Panc1 (cell line): ENCODE measurements around the gene STMP1. TPM values are rescaled to one million over a fixed set of nuclear protein-coding genes. Genes with fewer than 3 reads are reported as not detected.
A peak's percentile ranks its signal among the peaks of the same experiment; 100 is the strongest.

Experiments
- ATAC-seq: fragments of 200-7000 bp; cut with Tn5 transposase; 2 replicates; pipeline ENCODE4 v1.9.1; 2020; ENCODE audit warnings: mild to moderate bottlenecking, moderate library complexity
- Bru-seq: library from RNA; stranded (reverse); fragments of 400-500 nt; gene quantifications from one replicate; lab custom pipeline; 2021; lab: Mats Ljungman, UMichigan
- BruChase-seq, 2 experiments: library from RNA; stranded (reverse); fragments of 400-500 nt; gene quantifications; one replicate each; lab custom pipeline; 2021; lab: Mats Ljungman, UMichigan
- BruUV-seq: library from RNA; stranded (reverse); fragments of 400-500 nt; replicated peaks from 2 replicates; lab custom pipeline; 2021; lab: Mats Ljungman, UMichigan
- CTCF ChIA-PET: fragments of 300-600 bp; sonication (Branson Sonifier 250); formaldehyde crosslinking; loops from one replicate; lab custom pipeline; 2022; ENCODE audit warnings: antibody characterized with exemption; lab: Charles Lee
- POLR2A ChIA-PET: fragments of 300-600 bp; sonication (Branson Sonifier 250); formaldehyde crosslinking; loops from one replicate; lab custom pipeline; 2022; ENCODE audit warnings: antibody characterized with exemption; lab: Charles Lee
- DNase-seq: peaks from one replicate; pipeline ENCODE4 v3.0.0-alpha.2; 2010; ENCODE audit warnings: low read depth, low spot score
- H3K27ac ChIP-seq: 2 replicates; pipeline ENCODE4 v1.5.1; 2011; ENCODE audit warnings: mild to moderate bottlenecking, low read length, inconsistent platforms
- H3K27me3 ChIP-seq: fragments of 200-500 bp; sonication (Bioruptor generic); 2 replicates; pipeline ENCODE4 v1.6.0; 2014; ENCODE audit warnings: low read length, inconsistent platforms; ENCODE audit not compliant: control insufficient read depth, insufficient read depth
- H3K36me3 ChIP-seq: fragments of 200-500 bp; sonication (Bioruptor generic); 2 replicates; pipeline ENCODE4 v1.5.1; 2014; ENCODE audit warnings: inconsistent platforms, mild to moderate bottlenecking, low read length, moderate library complexity; ENCODE audit not compliant: control insufficient read depth, insufficient read depth
- H3K4me1 ChIP-seq: 2 replicates; pipeline ENCODE4 v1.5.1; 2011; ENCODE audit warnings: inconsistent platforms, mild to moderate bottlenecking, low read length, moderate library complexity; ENCODE audit not compliant: control insufficient read depth, insufficient read depth
- H3K4me3 ChIP-seq, 2 experiments: 2 replicates each; pipeline ENCODE4 v1.5.1; 2011 to 2012; ENCODE audit warnings: low read depth in 2 of 2, low read length in 2 of 2, mild to moderate bottlenecking in 2 of 2, inconsistent platforms in 1 of 2, moderate library complexity in 1 of 2
- H3K9me3 ChIP-seq: fragments of 200-500 bp; sonication (Bioruptor generic); 2 replicates; pipeline ENCODE4 v1.5.1; 2014; ENCODE audit warnings: low read depth, mild to moderate bottlenecking, inconsistent platforms, low read length, moderate library complexity; ENCODE audit not compliant: control insufficient read depth, insufficient read depth
- POLR2AphosphoS5 ChIP-seq: IDR thresholded peaks from 2 replicates; pipeline ENCODE4 v1.6.1; 2012; ENCODE audit warnings: mild to moderate bottlenecking, low read depth, low read length, moderate library complexity
- REST ChIP-seq, 2 experiments: IDR thresholded peaks; 2 replicates each; pipeline ENCODE4 v1.6.1; 2011 to 2012; ENCODE audit warnings: low read depth in 2 of 2, control low read depth in 1 of 2, low read length in 1 of 2, mild to moderate bottlenecking in 1 of 2, moderate library complexity in 1 of 2; ENCODE audit not compliant: insufficient read depth in 1 of 2
- SIN3A ChIP-seq: IDR thresholded peaks from 2 replicates; pipeline ENCODE4 v1.6.1; 2012; ENCODE audit warnings: low read depth, mild to moderate bottlenecking, low read length, moderate library complexity, borderline replicate concordance; ENCODE audit not compliant: insufficient read depth
- TCF7L2 ChIP-seq: IDR thresholded peaks from 2 replicates; pipeline ENCODE4 v1.6.1; 2011; ENCODE audit warnings: mild to moderate bottlenecking, low read depth, low read length, inconsistent platforms
- in situ Hi-C: cut with HindIII; loops from 2 replicates; pipeline ENCODE4 v1.10.0; 2016; ENCODE audit warnings: low sequenced_read_pairs, low pct_unique_long_range_greater_than_20kb
- intact Hi-C: fragments of 100-400 bp; cut with micrococcal nuclease; formaldehyde crosslinking; loops from one replicate; pipeline ENCODE4 v1.10.0; 2022; ENCODE audit not compliant: unreplicated experiment
- long read RNA-seq: library from polyadenylated mRNA; unstranded; transcript quantifications from one replicate; pipeline ENCODE4 v2.0.0, GENCODE V29; 2021; ENCODE audit not compliant: unreplicated experiment
- polyA plus RNA-seq: library from polyadenylated mRNA; unstranded; fragments of >200 nt; gene quantifications from one replicate; pipeline ENCODE4 v1.2.1, GENCODE V29; 2012; ENCODE audit warnings: missing spikeins; ENCODE audit not compliant: insufficient read length
- total RNA-seq: library from RNA; stranded (reverse); gene quantifications from one replicate; pipeline ENCODE4 v1.2.1, GENCODE V29; 2021; ENCODE audit not compliant: unreplicated experiment
- TF ChIP-seq, protein P1 (sequence below): fragments of 450-650 bp; IDR thresholded peaks from 2 replicates; pipeline ENCODE4 v1.5.1; 2017; ENCODE audit warnings: mild to moderate bottlenecking

Gene STMP1
- total RNA-seq (29.5 TPM), Bru-seq, nascent RNA (percentile 80 among the genes with signal in this experiment), BruChase-seq, experiment 1, labeled RNA remaining after a 2-hour chase (percentile 80 among the genes with signal in this experiment), BruChase-seq, experiment 2, labeled RNA remaining after a 6-hour chase (percentile 86 among the genes with signal in this experiment)
- polyA plus RNA-seq: 46.4 TPM
- long read RNA-seq, transcript STMP1-202 (3 exons, 2,450 nt): major isoform, 52 of 56 reads
- long read RNA-seq, partial matches to known transcripts: 0 of 56 reads
- long read RNA-seq, other reads (novel, unspliced or antisense): 4 of 56 reads

- peak within 1 kb of the TSS; percentile 95 for H3K27ac ChIP-seq
- CTCF ChIA-PET: interaction anchor here (0.6 to 1.1 kb wide), 2 partner anchors 17 to 112 kb away, joined by 3 to 5 read pairs; no protein-coding TSS in a partner anchor
- TF ChIP-seq REST (IDR thresholded peaks at IDR 0.05; ENCODE audit: insufficient read depth in 1 of 2, low read depth in 2 of 2, low read length in 1 of 2) (peak in 1 of 2 experiments; percentile 36; a peak in 1 of 4 replicates), POLR2AphosphoS5 (peak; percentile 91), TCF7L2 (peak; percentile 46; the same call in 1 of the 2 replicates), SIN3A (no peak; the same call in 1 of the 2 replicates)
- TF ChIP-seq, protein P1, sequence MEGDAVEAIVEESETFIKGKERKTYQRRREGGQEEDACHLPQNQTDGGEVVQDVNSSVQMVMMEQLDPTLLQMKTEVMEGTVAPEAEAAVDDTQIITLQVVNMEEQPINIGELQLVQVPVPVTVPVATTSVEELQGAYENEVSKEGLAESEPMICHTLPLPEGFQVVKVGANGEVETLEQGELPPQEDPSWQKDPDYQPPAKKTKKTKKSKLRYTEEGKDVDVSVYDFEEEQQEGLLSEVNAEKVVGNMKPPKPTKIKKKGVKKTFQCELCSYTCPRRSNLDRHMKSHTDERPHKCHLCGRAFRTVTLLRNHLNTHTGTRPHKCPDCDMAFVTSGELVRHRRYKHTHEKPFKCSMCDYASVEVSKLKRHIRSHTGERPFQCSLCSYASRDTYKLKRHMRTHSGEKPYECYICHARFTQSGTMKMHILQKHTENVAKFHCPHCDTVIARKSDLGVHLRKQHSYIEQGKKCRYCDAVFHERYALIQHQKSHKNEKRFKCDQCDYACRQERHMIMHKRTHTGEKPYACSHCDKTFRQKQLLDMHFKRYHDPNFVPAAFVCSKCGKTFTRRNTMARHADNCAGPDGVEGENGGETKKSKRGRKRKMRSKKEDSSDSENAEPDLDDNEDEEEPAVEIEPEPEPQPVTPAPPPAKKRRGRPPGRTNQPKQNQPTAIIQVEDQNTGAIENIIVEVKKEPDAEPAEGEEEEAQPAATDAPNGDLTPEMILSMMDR: peak; percentile 83
- peak within 1 kb of the TSS; percentile 91 to 98 for H3K4me3 ChIP-seq
- peaks cover 2% of the 10 kb centered on the region; the same call in 1 of the 2 replicates for H3K36me3 ChIP-seq
- ATAC-seq: peak; percentile 99
- POLR2A ChIA-PET: interaction anchor here (0.7 kb wide), 2 partner anchors 13 to 53 kb away, joined by 3 to 4 read pairs; no protein-coding TSS in a partner anchor
- peak; percentile 72 for DNase-seq
- no peaks in the 10 kb centered on the region for H3K9me3 ChIP-seq
- peaks cover 5% of the 10 kb centered on the region; the same call in 1 of the 2 replicates for H3K4me1 ChIP-seq
- intact Hi-C loops (no loop called here), in situ Hi-C loops (loop anchor here (5.0 kb wide), 1 partner anchor 35 kb away; no protein-coding TSS in a partner anchor)
- H3K27me3 ChIP-seq: no peaks in the 10 kb centered on the region
- no TSS peak for BruUV-seq
These were observed at the start of gene STMP1 for GRCh38 chr7:135662373-135663114. STMP1 (plus strand) TSS chr7:135662514.

GRCh38 chr7:135616136-135616535 is 46.2 kb upstream of the STMP1 start:
- Histone ChIP-seq H3K27me3 (no peaks in the 10 kb centered on the region), H3K36me3 (peaks cover 41% of the 10 kb centered on the region), H3K4me1 (peaks cover 2% of the 10 kb centered on the region; the same call in 1 of the 2 replicates), H3K4me3 (no peak overlapping the region), H3K27ac (no peak overlapping the region), H3K9me3 (no peaks in the 10 kb centered on the region)
- ATAC-seq (no peak), DNase-seq (no peak)
- POLR2A ChIA-PET: no interaction called here
- CTCF ChIA-PET: no interaction called here
- in situ Hi-C loops: no loop called here
- no TSS peak for BruUV-seq
- TF ChIP-seq POLR2AphosphoS5: no peak
- no peak for TF ChIP-seq REST (IDR thresholded peaks at IDR 0.05; ENCODE audit: insufficient read depth in 1 of 2, low read depth in 2 of 2, low read length in 1 of 2)
- TF ChIP-seq SIN3A: no peak
- no peak for TF ChIP-seq TCF7L2
- TF ChIP-seq, protein P1: no peak
- intact Hi-C loops: no loop called here
